HG03175 (cell line): ENCODE results near the gene SWT1.
"Not testable (repeated sequence)": the region's sequence is repeated elsewhere in the genome, so short reads cannot be mapped to it uniquely, and the experiment has no call there.

ENCODE experiments used
- ATAC-seq: cut with Tn5 transposase; IDR thresholded peaks from one replicate; pipeline ENCODE4 v1.9.1; 2021; ENCODE audit warnings: mild to moderate bottlenecking, moderate library complexity; ENCODE audit not compliant: unreplicated experiment

SWT1 gene

DNA sequence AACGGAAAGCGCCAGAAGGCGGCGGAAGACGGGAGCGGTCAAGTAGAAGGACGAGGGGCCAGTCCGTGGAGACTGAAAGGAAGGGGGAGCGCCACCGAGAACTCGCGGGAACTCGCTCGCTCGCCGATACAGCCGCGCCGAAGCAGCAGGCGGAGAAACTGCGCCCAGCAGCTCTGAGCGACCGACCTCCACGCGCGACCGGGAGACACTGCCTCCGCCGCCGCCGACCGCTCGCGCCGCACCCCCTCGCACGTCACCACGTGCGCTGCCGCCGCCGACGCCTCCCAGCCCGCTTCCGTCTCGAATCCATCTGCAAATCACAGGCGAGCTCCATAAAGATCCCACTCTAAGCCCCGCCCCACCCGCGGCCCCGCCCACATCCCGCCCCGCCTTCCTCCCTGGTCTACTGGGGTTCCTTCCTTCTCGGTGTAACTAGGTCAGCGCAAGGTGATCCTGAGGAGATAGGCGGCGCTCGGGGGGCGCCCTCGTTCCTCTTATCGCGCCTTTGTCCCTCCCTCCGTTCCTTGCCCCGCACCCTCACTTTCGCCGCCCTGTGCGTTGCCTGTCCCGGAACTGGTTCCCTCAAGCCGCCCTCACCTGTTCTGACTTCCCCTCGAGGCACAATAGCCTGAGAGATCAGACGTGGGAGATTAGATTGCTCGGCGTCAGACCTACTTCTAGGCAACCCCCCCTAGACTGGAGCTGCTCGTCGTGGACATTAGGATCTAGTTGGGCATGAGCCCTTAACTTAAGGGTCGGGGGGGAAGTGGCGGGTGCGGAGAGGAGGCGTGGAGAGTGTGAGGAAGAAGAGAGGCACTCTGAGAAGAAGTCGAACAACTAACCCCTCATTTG lies 160.3 kb downstream of the SWT1 start, which contains the start of gene IVNS1ABP:
TSS of gene IVNS1ABP (minus strand) at position 210 of the 852 bp plus-strand sequence. CDS start 7,750 bp downstream, outside the sequence.
- ATAC-seq = peak; percentile 66

DNA sequence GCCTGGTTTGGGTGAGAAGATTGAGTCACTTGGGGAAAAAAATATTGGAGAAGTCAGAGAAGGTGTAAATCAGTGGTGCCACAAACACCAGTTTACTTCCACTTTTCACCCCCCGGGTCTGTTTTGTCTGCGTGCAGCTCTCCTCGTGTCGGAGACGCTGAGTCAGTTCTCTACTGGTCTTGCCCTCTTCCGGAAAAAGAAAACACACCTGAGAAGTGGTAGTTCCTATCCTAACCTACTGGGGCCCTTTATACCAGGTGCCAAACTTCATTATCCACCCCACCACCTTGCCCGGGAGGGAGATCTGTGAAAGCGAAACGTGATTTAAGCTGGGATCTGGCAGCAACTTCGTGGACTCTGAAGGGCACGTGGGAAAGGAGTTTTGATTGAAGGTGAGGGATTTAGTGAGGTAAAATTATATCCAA lies 160.9 kb downstream of the SWT1 start:
- peak; percentile 55 for ATAC-seq

DNA sequence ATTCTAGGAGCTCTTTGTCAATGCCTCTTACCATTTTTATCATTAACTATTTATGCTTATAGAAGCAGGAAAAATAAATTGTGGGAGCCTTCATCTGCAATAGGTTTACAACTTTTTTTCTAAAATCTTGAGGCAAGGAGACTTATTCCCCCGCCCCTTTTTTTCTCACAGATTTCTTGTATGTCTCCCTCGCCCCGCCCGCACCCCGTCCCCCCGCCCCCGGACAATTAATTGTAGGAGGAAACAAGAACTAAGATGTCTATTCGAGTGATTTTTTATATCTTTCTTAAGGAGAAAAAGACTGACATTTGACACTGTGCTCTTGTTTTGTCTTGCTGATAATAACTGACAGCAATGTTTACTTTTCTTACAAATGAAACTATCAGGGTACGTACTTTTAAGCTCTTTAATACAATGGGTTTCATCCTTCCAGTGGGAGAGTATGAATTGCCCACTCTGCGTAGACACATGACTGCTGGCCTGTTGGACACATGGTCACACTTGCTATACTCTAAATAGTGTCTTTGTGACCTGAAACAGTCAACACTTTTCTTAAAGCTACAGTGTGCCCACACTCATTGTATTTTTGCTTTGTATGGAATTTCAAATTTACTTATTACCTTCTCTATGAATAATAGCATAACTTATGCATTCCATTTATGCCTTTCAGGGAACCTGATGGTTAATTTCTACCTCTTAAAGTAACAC lies 161.6 kb downstream of the SWT1 start:
- ATAC-seq = no peak

DNA sequence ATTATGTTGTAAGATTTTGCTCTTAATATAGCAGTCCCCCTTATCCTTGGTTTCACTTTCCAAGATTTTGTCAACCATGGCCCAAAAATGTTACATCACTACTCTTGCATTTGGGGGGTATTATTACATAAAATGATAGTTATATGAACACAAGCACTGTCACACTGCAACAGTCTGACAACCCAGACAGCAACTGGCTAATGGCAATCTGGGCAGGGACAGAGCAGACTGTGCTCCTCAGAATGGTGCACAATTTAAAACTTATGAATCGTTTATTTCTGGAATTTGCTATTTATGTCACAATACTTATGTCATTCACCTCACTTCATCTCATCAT lies 162.1 kb downstream of the SWT1 start:
- no peak for ATAC-seq

DNA sequence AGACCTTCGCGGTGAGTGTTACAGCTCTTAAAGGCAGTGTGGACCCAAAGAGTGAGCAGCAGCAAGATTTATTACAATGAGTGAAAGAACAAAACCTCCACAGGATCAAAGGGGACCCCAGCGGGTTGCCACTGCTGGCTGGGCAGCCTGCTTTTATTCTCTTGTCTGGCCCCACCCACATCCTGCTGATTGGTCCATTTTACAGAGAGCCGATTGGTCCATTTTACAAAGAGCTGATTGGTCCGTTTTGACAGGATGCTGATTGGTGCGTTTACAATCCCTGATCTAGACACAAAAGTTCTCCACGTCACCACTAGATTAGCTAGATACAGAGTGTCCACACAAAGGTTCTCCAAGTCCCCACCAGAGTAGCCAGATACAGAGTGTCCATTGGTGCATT lies 164.1 kb downstream of the SWT1 start:
- ATAC-seq = not testable (repeated sequence)

DNA sequence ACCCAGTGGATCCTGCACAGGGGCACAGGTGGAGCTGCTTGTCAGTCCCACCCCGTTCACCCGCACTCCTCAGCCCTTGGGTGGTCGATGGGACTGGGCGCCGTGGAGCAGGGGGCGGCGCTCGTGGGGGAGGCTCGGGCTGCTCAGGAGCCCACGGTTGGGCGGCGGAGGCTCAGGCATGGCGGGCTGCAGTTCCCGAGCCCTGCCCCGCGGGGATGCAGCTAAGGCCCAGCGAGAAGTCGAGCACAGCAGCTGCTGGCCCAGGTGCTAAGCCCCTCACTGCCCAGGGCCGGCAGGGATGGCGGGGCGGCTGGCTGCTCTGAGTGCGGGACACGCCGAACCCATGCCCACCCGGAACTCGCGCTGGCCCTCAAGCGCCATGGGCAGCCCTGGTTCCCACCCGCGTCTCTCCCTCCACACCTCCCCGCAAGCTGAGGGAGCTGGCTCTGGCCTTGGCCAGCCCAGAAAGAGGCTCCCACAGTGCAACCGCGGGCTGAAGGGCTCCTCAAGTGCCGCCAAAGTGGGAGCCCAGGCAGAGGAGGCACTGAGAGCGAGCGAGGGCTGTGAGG lies 164.8 kb downstream of the SWT1 start:
- not testable (repeated sequence) for ATAC-seq

DNA sequence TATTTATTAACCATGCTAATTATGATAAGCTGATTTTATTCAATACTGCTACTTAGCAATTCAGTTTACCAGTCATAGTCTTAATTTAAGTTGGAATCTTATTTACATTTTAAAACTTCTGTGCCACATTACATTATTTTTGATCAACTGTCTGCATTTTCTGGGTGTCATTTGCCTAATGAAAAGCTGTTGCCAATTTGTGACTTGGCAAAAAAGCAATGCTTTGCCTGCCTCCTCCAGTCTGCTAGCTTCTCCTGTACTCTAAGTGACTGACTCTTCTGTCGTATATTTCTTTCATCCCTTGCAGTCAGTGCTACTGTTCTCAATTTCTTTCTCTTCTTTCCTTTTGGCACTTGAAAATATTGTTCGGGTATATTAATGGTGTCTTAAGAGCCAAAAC lies 165.7 kb downstream of the SWT1 start:
- ATAC-seq = no peak

DNA sequence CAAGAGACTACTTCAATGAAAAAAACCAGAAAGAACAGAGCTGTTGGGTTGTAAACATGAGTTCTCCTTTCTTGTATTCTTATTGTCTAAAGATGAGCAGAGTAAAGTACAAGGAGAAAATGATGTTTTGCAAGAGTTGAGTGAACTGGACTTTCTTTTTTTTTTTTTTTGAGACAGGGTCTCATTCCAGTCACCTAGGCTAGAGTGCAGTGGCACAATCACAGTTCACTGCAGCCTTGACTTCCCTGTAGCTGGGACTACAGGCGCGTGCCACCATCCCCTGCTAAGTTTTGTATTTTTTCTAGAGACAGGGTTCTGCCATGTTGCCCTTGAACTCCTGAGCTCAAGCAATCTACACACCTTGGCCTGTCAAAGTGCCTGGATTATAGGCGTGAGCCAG lies 167.2 kb downstream of the SWT1 start:
- ATAC-seq = no peak

DNA sequence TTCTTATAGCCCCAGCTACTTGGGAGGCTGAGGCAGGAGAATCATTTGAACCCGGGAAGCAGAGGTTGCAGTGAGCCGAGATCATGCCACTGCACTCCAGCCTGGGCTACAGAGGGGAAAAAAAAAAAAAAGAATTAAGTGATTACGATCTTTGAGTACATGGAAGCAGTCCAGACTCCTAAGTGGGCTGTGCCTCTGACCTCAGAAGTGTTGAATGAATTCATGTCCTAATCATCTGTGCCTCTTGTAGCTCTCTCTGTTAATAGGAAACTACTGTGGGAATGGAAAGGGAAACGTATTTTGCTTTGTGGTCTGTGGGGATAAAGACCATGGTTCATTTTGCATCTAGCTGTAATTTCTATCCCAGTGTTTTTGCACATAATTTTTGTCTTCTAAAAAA lies 168.4 kb downstream of the SWT1 start:
- no peak for ATAC-seq

DNA sequence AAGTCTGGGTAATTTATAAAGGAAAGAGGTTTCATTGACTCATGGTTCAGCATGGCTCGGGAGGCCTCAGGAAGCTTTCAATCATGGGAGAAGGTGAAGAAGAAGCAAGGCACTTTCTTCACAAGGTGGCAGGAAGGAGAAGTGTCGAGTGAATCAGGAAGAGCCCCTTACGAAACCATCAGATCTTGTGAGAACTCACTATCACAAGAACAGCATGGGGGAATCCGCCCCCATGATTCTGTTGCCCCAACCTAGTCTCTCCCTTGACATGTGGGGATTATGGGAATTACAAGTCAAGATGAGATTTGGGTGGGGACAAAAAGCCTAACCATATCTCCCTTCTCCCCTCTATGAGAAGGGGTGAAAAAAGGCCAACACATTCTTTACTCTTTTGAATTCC lies 171.3 kb downstream of the SWT1 start:
- no peak for ATAC-seq

DNA sequence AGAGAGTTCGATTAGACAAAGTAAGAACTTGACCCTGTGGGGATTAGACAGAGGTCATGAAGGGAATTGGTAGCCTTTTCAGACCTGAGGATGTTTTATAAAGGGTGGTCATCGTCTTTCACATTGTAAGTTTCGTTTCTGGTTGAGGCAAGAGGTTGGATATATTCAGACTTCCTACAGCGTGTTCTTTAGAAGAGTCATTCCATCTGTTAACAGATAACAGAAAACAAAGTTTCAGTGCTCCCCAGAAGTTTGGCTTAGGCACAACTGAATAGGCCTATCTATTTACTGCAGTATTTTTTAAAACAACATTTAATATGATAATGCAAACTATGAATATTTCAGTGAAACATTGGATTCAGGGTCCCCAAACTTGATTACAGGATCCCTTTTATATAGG lies 177.2 kb downstream of the SWT1 start:
- no peak for ATAC-seq

DNA sequence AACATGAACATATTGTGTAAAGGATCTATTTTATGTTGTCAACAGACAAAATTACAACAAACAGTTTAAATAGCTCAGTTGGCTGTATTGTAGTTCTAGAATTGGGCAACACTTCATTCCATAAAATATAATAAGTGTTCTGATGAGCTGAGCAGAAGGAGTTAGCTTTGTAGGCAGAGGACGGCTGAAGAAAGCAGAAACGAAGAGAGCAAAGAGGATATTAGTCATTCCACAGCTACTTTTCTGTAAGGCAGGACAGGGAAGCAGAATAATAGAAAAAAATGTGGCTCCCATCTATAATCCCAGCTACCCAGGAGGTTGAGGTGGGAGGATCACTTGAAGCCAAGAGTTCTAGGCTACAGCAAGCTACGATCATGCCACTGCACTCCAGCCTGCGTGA lies 180.3 kb downstream of the SWT1 start:
- ATAC-seq = no peak

DNA sequence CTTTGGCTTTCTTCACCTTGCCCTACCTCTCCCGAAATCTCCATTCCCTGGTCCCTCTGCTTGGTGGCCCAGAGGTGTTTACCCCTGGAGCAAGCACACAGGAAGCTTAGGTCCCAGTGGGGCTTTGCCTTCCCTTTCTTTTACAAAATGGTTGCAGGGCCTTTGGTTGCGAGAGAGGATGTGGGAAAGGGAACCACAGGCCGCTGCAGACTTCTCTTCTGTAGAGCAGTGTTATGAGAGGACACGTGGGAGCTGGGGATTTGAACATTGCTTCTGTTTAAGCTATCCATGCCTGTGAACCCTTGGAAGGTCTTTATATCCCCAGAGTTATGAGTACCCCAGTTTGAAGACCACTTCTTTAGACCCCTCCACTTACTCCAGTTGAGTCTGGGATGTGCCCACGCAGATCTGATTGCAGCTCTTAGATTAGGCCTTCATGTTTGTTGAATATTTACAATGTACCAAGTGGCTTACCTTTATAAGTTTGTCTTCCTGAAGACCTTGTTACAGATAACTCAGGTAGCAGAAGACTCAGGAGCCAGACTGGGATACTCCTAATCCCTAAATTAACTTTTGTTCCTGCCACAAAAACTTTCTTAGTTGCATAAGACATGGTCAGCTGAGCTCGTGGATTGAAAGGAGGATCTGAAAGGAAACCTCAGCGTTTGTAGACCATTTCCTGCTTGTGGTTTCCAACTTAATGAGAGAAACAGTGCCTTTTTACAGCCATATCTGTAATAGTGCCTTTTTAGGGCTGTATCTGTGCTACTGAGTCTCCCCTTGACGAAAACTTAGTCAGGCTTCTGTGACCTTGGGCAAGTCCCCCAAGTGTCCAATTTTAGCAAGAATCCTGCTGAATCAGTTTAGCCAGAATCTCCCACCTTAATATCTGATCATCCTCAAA lies 182.0 kb downstream of the SWT1 start:
- peak; percentile 97 for ATAC-seq

DNA sequence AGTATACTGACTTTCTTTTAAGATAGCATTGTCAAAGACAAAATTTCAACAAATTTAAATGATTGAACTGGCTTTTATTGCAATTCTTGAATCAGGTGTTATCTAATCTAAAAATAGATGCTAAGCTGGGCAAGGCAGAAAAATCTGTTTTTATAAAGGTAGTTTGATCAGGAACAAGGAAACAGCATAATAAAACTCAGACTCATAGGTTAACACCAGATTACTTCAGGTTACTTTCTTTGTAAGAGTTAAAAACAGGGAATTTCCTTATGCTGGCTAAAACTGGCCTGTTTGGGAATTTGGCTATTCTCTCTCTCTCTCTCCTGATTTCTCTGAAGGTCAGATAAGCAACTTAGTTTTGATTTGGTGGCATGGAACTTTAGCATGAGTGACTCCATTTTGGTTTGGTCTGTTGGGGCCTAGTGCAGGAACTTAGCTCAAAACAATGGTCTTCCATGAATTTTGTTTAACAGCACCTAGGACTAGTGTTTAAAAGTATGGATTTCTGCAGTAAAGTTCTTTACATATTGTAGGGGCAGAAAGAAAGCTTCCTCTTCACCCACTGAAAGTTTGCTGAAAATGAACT lies 184.3 kb downstream of the SWT1 start:
- no peak for ATAC-seq
